Purkinje cell (primary cell): ENCODE data around the gene CTNNB1. TPM values are rescaled to one million over a fixed set of nuclear protein-coding genes. Genes with fewer than 3 reads are reported as not detected.

Experiments used
- polyA plus RNA-seq: library from polyadenylated mRNA; unstranded; fragments of >200 nt; fragmentation: Nextera tagmentation; gene quantifications from 2 replicates; pipeline ENCODE4 v1.2.1, GENCODE V29; 2014

The CTNNB1 gene
- 381 and 462 TPM in 2 replicates for polyA plus RNA-seq

GRCh38 chr3:41198950-41199865 is at the start of gene CTNNB1:
Gene CTNNB1 (plus strand): TSS chr3:41199505. CDS start chr3:41224069, 24,564 bp downstream.

